Activated T-cell treated with anti-CD3 and anti-CD28 coated beads, Interleukin-2, amount 50 U/mL, for 24 hours (primary cell): ENCODE data around the gene PCDHGC4.

ENCODE experiments used
- DNase-seq: peaks from one replicate; pipeline ENCODE4 v3.0.0-alpha.2; 2020
- H3K27ac Mint-ChIP-seq: 2 replicates; pipeline ENCODE4 v1.8.0; 2020; ENCODE audit warnings: mild to moderate bottlenecking, mixed read lengths
- H3K27me3 Mint-ChIP-seq: 2 replicates; pipeline ENCODE4 v1.8.0; 2020; ENCODE audit warnings: mixed read lengths
- H3K36me3 Mint-ChIP-seq: 2 replicates; pipeline ENCODE4 v1.8.0; 2020; ENCODE audit warnings: low read depth, mixed read lengths
- H3K4me1 Mint-ChIP-seq: 2 replicates; pipeline ENCODE4 v1.8.0; 2020; ENCODE audit warnings: low read depth, mixed read lengths
- H3K4me3 Mint-ChIP-seq: 2 replicates; pipeline ENCODE4 v1.8.0; 2020; ENCODE audit warnings: mild to moderate bottlenecking, moderate library complexity, mixed read lengths
- H3K9me3 Mint-ChIP-seq: 2 replicates; pipeline ENCODE4 v1.8.0; 2020; ENCODE audit warnings: mixed read lengths

PCDHGC4 gene

GRCh38 chr5:141524604-141525597, 40.1 kb downstream of the PCDHGC4 start:
- DNase-seq = peak; percentile 68
- Mint-ChIP-seq H3K9me3 (no peaks in the 10 kb centered on the region), H3K27me3 (no peaks in the 10 kb centered on the region), H3K4me1 (peaks cover 45% of the 10 kb centered on the region), H3K27ac (peak overlapping the region; percentile 51), H3K4me3 (no peak overlapping the region), H3K36me3 (no peaks in the 10 kb centered on the region)

GRCh38 chr5:141525653-141526052, 40.8 kb downstream of the PCDHGC4 start:
- no peak for DNase-seq
- no peaks in the 10 kb centered on the region for H3K9me3 Mint-ChIP-seq
- H3K4me1 Mint-ChIP-seq = peaks cover 37% of the 10 kb centered on the region
- no peak overlapping the region for H3K4me3 Mint-ChIP-seq
- no peaks in the 10 kb centered on the region for H3K27me3 Mint-ChIP-seq
- peak overlapping the region; percentile 23 for H3K27ac Mint-ChIP-seq
- H3K36me3 Mint-ChIP-seq = no peaks in the 10 kb centered on the region

- peaks cover 20% of the 10 kb centered on the region for H3K4me1 Mint-ChIP-seq
- no peak overlapping the region for H3K27ac Mint-ChIP-seq
- no peaks in the 10 kb centered on the region for H3K36me3 Mint-ChIP-seq
- no peaks in the 10 kb centered on the region for H3K9me3 Mint-ChIP-seq
- no peaks in the 10 kb centered on the region for H3K27me3 Mint-ChIP-seq
- H3K4me3 Mint-ChIP-seq = no peak overlapping the region
- DNase-seq = no peak
Measured at GRCh38 chr5:141527426-141527825, 42.6 kb downstream of the PCDHGC4 start.

GRCh38 chr5:141528291-141528984, 43.6 kb downstream of the PCDHGC4 start:
- DNase-seq = no peak

GRCh38 chr5:141529002-141529401, 44.2 kb downstream of the PCDHGC4 start:
- H3K4me1 Mint-ChIP-seq = peaks cover 10% of the 10 kb centered on the region
- H3K4me3 Mint-ChIP-seq = no peak overlapping the region
- no peaks in the 10 kb centered on the region for H3K27me3 Mint-ChIP-seq
- H3K9me3 Mint-ChIP-seq = no peaks in the 10 kb centered on the region
- H3K27ac Mint-ChIP-seq = no peak overlapping the region
- no peak for DNase-seq
- no peaks in the 10 kb centered on the region for H3K36me3 Mint-ChIP-seq

More at GRCh38 chr5:141528291-141528984, 43.6 kb downstream of the PCDHGC4 start:
- Mint-ChIP-seq H3K4me1 (peaks cover 10% of the 10 kb centered on the region), H3K36me3 (no peaks in the 10 kb centered on the region), H3K27me3 (no peaks in the 10 kb centered on the region), H3K27ac (no peak overlapping the region), H3K9me3 (no peaks in the 10 kb centered on the region), H3K4me3 (no peak overlapping the region)

GRCh38 chr5:141529873-141530272, 45.0 kb downstream of the PCDHGC4 start:
- H3K4me3 Mint-ChIP-seq = no peak overlapping the region
- DNase-seq = no peak
- H3K36me3 Mint-ChIP-seq = no peaks in the 10 kb centered on the region
- H3K4me1 Mint-ChIP-seq = peaks cover 10% of the 10 kb centered on the region
- no peaks in the 10 kb centered on the region for H3K27me3 Mint-ChIP-seq
- no peak overlapping the region for H3K27ac Mint-ChIP-seq
- no peaks in the 10 kb centered on the region for H3K9me3 Mint-ChIP-seq

- Mint-ChIP-seq H3K4me3 (no peak overlapping the region), H3K36me3 (peaks cover 4% of the 10 kb centered on the region)
Measured at GRCh38 chr5:141532726-141533125, 47.9 kb downstream of the PCDHGC4 start.

GRCh38 chr5:141533897-141534296, 49.1 kb downstream of the PCDHGC4 start:
- no peaks in the 10 kb centered on the region for H3K9me3 Mint-ChIP-seq
- H3K27me3 Mint-ChIP-seq = no peaks in the 10 kb centered on the region
- no peak for DNase-seq
- H3K4me3 Mint-ChIP-seq = no peak overlapping the region
- peaks cover 10% of the 10 kb centered on the region for H3K36me3 Mint-ChIP-seq
- no peak overlapping the region for H3K27ac Mint-ChIP-seq
- peaks cover 6% of the 10 kb centered on the region for H3K4me1 Mint-ChIP-seq

More at GRCh38 chr5:141532726-141533125, 47.9 kb downstream of the PCDHGC4 start:
- Mint-ChIP-seq H3K9me3 (no peaks in the 10 kb centered on the region), H3K4me1 (peaks cover 6% of the 10 kb centered on the region), H3K27ac (no peak overlapping the region), H3K27me3 (no peaks in the 10 kb centered on the region)
- no peak for DNase-seq

GRCh38 chr5:141534492-141535213, 49.8 kb downstream of the PCDHGC4 start:
- Mint-ChIP-seq H3K9me3 (no peaks in the 10 kb centered on the region), H3K27me3 (no peaks in the 10 kb centered on the region), H3K4me3 (no peak overlapping the region), H3K27ac (peak overlapping the region; percentile 70), H3K4me1 (peaks cover 9% of the 10 kb centered on the region), H3K36me3 (peaks cover 17% of the 10 kb centered on the region)
- no peak for DNase-seq
